HepG2 (cell line): ENCODE results near the gene LCMT2. TPM values are rescaled to one million over a fixed set of nuclear protein-coding genes. Genes with fewer than 3 reads are reported as not detected.
A peak's percentile ranks its signal among the peaks of the same experiment; 100 is the strongest.

ENCODE experiments used
- CHCHD3 ChIP-seq: sonication (generic); formaldehyde crosslinking; IDR thresholded peaks from 2 replicates; pipeline ENCODE4 v1.8.0; 2022; ENCODE audit warnings: mild to moderate bottlenecking, missing genetic modification reagents, moderate library complexity
- GABPB1 ChIP-seq: IDR thresholded peaks from 2 replicates; pipeline ENCODE4 v1.6.1; 2016; ENCODE audit warnings: mild to moderate bottlenecking, missing genetic modification reagents, moderate library complexity, missing compliant biosample characterization
- HNRNPL ChIP-seq: fragments of 200-400 bp; formaldehyde crosslinking; IDR thresholded peaks from 2 replicates; pipeline ENCODE4 v1.6.1; 2017; ENCODE audit warnings: mild to moderate bottlenecking, low read depth, low read length
- HNRNPLL ChIP-seq: fragments of 200-400 bp; formaldehyde crosslinking; IDR thresholded peaks from 2 replicates; pipeline ENCODE4 v1.6.1; 2017; ENCODE audit warnings: mild to moderate bottlenecking, low read depth, low read length; ENCODE audit not compliant: poor library complexity, severe bottlenecking
- JUN ChIP-seq: sonication (generic); formaldehyde crosslinking; IDR thresholded peaks from 2 replicates; pipeline ENCODE4 v1.4.0; 2020; ENCODE audit warnings: mild to moderate bottlenecking, missing genetic modification reagents
- KMT2B ChIP-seq: IDR thresholded peaks from 2 replicates; pipeline ENCODE4 v1.6.1; 2016; ENCODE audit warnings: missing genetic modification reagents, missing compliant biosample characterization
- MXI1 ChIP-seq: IDR thresholded peaks from 3 replicates; pipeline ENCODE4 v1.6.1; 2012; ENCODE audit warnings: low read depth, low read length, inconsistent platforms, borderline replicate concordance
- MYC ChIP-seq: sonication (generic); formaldehyde crosslinking; IDR thresholded peaks from 2 replicates; pipeline ENCODE4 v1.9.0; 2021; ENCODE audit warnings: missing genetic modification reagents, borderline replicate concordance
- NFIB ChIP-seq: sonication (generic); formaldehyde crosslinking; IDR thresholded peaks from 2 replicates; pipeline ENCODE4 v1.9.0; 2021; ENCODE audit warnings: missing genetic modification reagents, mild to moderate bottlenecking, borderline replicate concordance
- NFKBIZ ChIP-seq: IDR thresholded peaks from 2 replicates; pipeline ENCODE4 v1.6.1; 2018; ENCODE audit warnings: missing genetic modification reagents, missing compliant biosample characterization
- PAWR ChIP-seq: sonication (generic); formaldehyde crosslinking; IDR thresholded peaks from 2 replicates; pipeline ENCODE4 v1.4.0; 2020; ENCODE audit warnings: missing genetic modification reagents, mild to moderate bottlenecking, borderline replicate concordance
- ZBTB20 ChIP-seq: sonication (generic); formaldehyde crosslinking; IDR thresholded peaks from 2 replicates; pipeline ENCODE4 v1.8.1; 2023; ENCODE audit warnings: missing genetic modification reagents, low read depth, mild to moderate bottlenecking, borderline replicate concordance
- ZNF12 ChIP-seq: sonication (generic); formaldehyde crosslinking; IDR thresholded peaks from 2 replicates; pipeline ENCODE4 v1.5.0; 2020; ENCODE audit warnings: missing genetic modification reagents
- ZNF18 ChIP-seq: sonication (generic); formaldehyde crosslinking; IDR thresholded peaks from 2 replicates; pipeline ENCODE4 v1.8.0; 2022; ENCODE audit warnings: mild to moderate bottlenecking, missing genetic modification reagents; ENCODE audit not compliant: insufficient replicate concordance
- ZNF281 ChIP-seq: sonication (generic); formaldehyde crosslinking; IDR thresholded peaks from 2 replicates; pipeline ENCODE4 v1.4.0; 2020; ENCODE audit warnings: missing genetic modification reagents, borderline replicate concordance
- ZNF33B ChIP-seq: sonication (generic); formaldehyde crosslinking; IDR thresholded peaks from 2 replicates; pipeline ENCODE4 v1.5.1; 2020; ENCODE audit warnings: mild to moderate bottlenecking, missing genetic modification reagents
- ZNF354B ChIP-seq: sonication (generic); formaldehyde crosslinking; IDR thresholded peaks from 2 replicates; pipeline ENCODE4 v1.8.0; 2022; ENCODE audit warnings: mild to moderate bottlenecking, missing genetic modification reagents
- ZNF441 ChIP-seq: sonication (generic); formaldehyde crosslinking; IDR thresholded peaks from 2 replicates; pipeline ENCODE4 v1.7.0; 2021; ENCODE audit warnings: missing genetic modification reagents, borderline replicate concordance
- ZNF598 ChIP-seq: sonication (generic); formaldehyde crosslinking; IDR thresholded peaks from 2 replicates; pipeline ENCODE4 v1.5.1; 2020; ENCODE audit warnings: mild to moderate bottlenecking, missing genetic modification reagents, borderline replicate concordance
- ZNF607 ChIP-seq: sonication (generic); formaldehyde crosslinking; IDR thresholded peaks from 2 replicates; pipeline ENCODE4 v1.5.1; 2020; ENCODE audit warnings: missing genetic modification reagents, mild to moderate bottlenecking, borderline replicate concordance
- ZNF609 ChIP-seq: sonication (generic); formaldehyde crosslinking; IDR thresholded peaks from 2 replicates; pipeline ENCODE4 v1.4.0; 2020; ENCODE audit warnings: mild to moderate bottlenecking, missing genetic modification reagents, borderline replicate concordance
- ZNF709 ChIP-seq: sonication (generic); formaldehyde crosslinking; IDR thresholded peaks from 2 replicates; pipeline ENCODE4 v1.5.0; 2020; ENCODE audit warnings: mild to moderate bottlenecking, missing genetic modification reagents
- polyA plus RNA-seq, 8 experiments: library from polyadenylated mRNA; depleted of rRNA in 3 of 8; stranded (reverse) in 7 of 8; unstranded in 1 of 8; fragments of >200 nt; fragmentation: Illumina TruSeq in 4 of 8; extraction: Trizol in 4 of 8; gene quantifications; 2 replicates each; pipeline versions ENCODE4 v1.2.1 to v1.2.3, GENCODE V29; 2011 to 2016; ENCODE audit warnings: low read depth in 4 of 8, missing spikeins in 1 of 8, mixed read lengths in 1 of 8; ENCODE audit not compliant: insufficient read depth in 1 of 8
- total RNA-seq, 5 experiments: library from RNA; depleted of rRNA; stranded (reverse); fragments of >200 nt; fragmentation: Illumina TruSeq; extraction: Trizol; gene quantifications; 2 replicates each; pipeline ENCODE4 v1.2.3, GENCODE V29; 2016; ENCODE audit warnings: low read depth in 1 of 5

LCMT2 gene
- total and polyA plus RNA-seq, 2 of the 13 experiments (the other 11 are each of a cell fraction or from before 2014, with no cell fraction given): 6.9 to 9.1 TPM

- TF ChIP-seq ZNF609 (0 out of 2 replicates have a peak, but pooled peaks have one; percentile 6), GABPB1 (CRISPR knock-in tag) (no peak), ZBTB20 (CRISPR knock-in tag) (no peak), HNRNPL (no peak), ZNF441 (CRISPR knock-in tag) (no peak), ZNF12 (CRISPR knock-in tag) (no peak), ZNF33B (CRISPR knock-in tag) (no peak), PAWR (0 out of 2 replicates have a peak, but pooled peaks have one; percentile 74), CHCHD3 (CRISPR knock-in tag) (no peak), HNRNPLL (no peak), NFIB (no peak), ZNF354B (CRISPR knock-in tag) (no peak), NFKBIZ (CRISPR knock-in tag) (no peak), ZNF607 (no peak), MXI1 (no peak), ZNF598 (CRISPR knock-in tag) (no peak), ZNF709 (CRISPR knock-in tag) (no peak), ZNF281 (no peak), ZNF18 (CRISPR knock-in tag) (no peak), KMT2B (CRISPR knock-in tag) (no peak), JUN (no peak), MYC (CRISPR knock-in tag) (no peak)
These were observed 361 bp upstream of the LCMT2 start (continued) for GRCh38 chr15:43330780-43331087.
